ENCODE data around the gene OR56A4. TPM values are rescaled to one million over a fixed set of nuclear protein-coding genes. Genes with fewer than 3 reads are reported as not detected.
A peak's percentile ranks its signal among the peaks of the same experiment; 100 is the strongest.

The OR56A4 gene
- total and polyA plus RNA-seq, 3 donors from 2014 or later: 0.55 TPM; not detected in 2

- Histone ChIP-seq H3K4me3 (no peak overlapping the region), H3K36me3 (ENCODE audit: low read depth, missing control alignments) (no peaks in the 10 kb centered on the region), H3K27ac (no peak overlapping the region), H3K9me3 (no peaks in the 10 kb centered on the region), H3K4me1 (no peaks in the 10 kb centered on the region), H3K27me3 (no peaks in the 10 kb centered on the region)
- intact Hi-C loops (cut with DNase I; ENCODE audit: low total_unique reads): no loop called here
- TF ChIP-seq, protein P1, sequence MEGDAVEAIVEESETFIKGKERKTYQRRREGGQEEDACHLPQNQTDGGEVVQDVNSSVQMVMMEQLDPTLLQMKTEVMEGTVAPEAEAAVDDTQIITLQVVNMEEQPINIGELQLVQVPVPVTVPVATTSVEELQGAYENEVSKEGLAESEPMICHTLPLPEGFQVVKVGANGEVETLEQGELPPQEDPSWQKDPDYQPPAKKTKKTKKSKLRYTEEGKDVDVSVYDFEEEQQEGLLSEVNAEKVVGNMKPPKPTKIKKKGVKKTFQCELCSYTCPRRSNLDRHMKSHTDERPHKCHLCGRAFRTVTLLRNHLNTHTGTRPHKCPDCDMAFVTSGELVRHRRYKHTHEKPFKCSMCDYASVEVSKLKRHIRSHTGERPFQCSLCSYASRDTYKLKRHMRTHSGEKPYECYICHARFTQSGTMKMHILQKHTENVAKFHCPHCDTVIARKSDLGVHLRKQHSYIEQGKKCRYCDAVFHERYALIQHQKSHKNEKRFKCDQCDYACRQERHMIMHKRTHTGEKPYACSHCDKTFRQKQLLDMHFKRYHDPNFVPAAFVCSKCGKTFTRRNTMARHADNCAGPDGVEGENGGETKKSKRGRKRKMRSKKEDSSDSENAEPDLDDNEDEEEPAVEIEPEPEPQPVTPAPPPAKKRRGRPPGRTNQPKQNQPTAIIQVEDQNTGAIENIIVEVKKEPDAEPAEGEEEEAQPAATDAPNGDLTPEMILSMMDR (IDR thresholded peaks at IDR 0.05): peak; percentile 7 to 61 (median 47)
- TF ChIP-seq POLR2A (IDR thresholded peaks at IDR 0.05): no peak
- no peak for DNase-seq
- 64 to 73% methylated on average over 3 of the region's 3 CpGs for WGBS, 2 donors
These were observed 14.0 kb downstream of the OR56A4 start for GRCh38 chr11:5992604-5993251.

GRCh38 chr11:5992150-5992549 is 14.6 kb downstream of the OR56A4 start:
- intact Hi-C loops (cut with DNase I; ENCODE audit: low total_unique reads): no loop called here
- H3K9me3 ChIP-seq: no peaks in the 10 kb centered on the region
- 81 to 92% methylated on average over 3 of the region's 3 CpGs for WGBS, 2 donors
- H3K36me3 ChIP-seq (ENCODE audit: low read depth, missing control alignments): no peaks in the 10 kb centered on the region
- H3K27ac ChIP-seq: no peak overlapping the region
- no peaks in the 10 kb centered on the region for H3K4me1 ChIP-seq
- H3K27me3 ChIP-seq: no peaks in the 10 kb centered on the region
- H3K4me3 ChIP-seq: no peak overlapping the region
- TF ChIP-seq, protein P1 (IDR thresholded peaks at IDR 0.05): no peak
- no peak for TF ChIP-seq POLR2A (IDR thresholded peaks at IDR 0.05)
- no peak for DNase-seq

- no peak overlapping the region for H3K27ac ChIP-seq
- no peak for DNase-seq
- H3K4me1 ChIP-seq: no peaks in the 10 kb centered on the region
- H3K36me3 ChIP-seq (ENCODE audit: low read depth, missing control alignments): no peaks in the 10 kb centered on the region
- no peaks in the 10 kb centered on the region for H3K27me3 ChIP-seq
- 92 to 94% methylated on average over 4 of the region's 4 CpGs for WGBS, 2 donors
- no peak overlapping the region for H3K4me3 ChIP-seq
- intact Hi-C loops (cut with DNase I; ENCODE audit: low total_unique reads): no loop called here
- H3K9me3 ChIP-seq: no peaks in the 10 kb centered on the region
- no peak for TF ChIP-seq POLR2A (IDR thresholded peaks at IDR 0.05)
- TF ChIP-seq, protein P1 (IDR thresholded peaks at IDR 0.05): no peak
These were observed 17.5 kb downstream of the OR56A4 start for GRCh38 chr11:5989203-5989602.

GRCh38 chr11:5986885-5987284 is 19.9 kb downstream of the OR56A4 start, which contains the start of gene OR52L1:
TSS of gene OR52L1 (minus strand) at chr11:5986985. CDS start at chr11:5986930, 55 bp downstream.
- Histone ChIP-seq H3K27ac (no peak within 1 kb of the TSS), H3K27me3 (no peaks in the 10 kb centered on the region), H3K4me1 (no peaks in the 10 kb centered on the region), H3K9me3 (no peaks in the 10 kb centered on the region), H3K4me3 (no peak within 1 kb of the TSS), H3K36me3 (ENCODE audit: low read depth, missing control alignments) (no peaks in the 10 kb centered on the region)
- WGBS, 2 donors: 76% methylated on average over 1 of the region's 1 CpG
- intact Hi-C loops (cut with DNase I; ENCODE audit: low total_unique reads): no loop called here
- TF ChIP-seq POLR2A (IDR thresholded peaks at IDR 0.05): no peak
- TF ChIP-seq, protein P1 (IDR thresholded peaks at IDR 0.05): no peak
- no peak for DNase-seq

DNA sequence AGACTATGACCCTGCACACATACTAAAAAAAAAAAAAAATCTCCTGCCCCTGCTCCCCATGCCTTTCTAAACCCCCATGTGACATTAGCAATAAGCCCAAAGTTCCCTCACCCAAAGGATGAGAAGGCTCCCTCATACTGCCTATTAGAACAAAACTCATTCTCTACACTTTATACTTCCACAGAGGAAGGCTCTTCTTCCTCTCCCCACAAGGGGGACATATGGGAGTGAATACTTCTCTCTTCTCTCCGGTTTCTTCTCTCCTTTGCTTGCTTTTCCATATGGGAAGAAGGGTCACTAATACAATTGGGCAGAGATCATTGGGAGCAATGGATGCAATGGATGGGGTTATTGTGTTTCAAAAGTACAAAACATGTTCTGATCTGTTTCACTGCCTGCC is 23.3 kb downstream of the OR56A4 start:
- no peaks in the 10 kb centered on the region for H3K9me3 ChIP-seq
- no peaks in the 10 kb centered on the region for H3K36me3 ChIP-seq (ENCODE audit: low read depth, missing control alignments)
- intact Hi-C loops (cut with DNase I; ENCODE audit: low total_unique reads): no loop called here
- H3K27ac ChIP-seq: no peak overlapping the region
- H3K4me3 ChIP-seq: no peak overlapping the region
- no peaks in the 10 kb centered on the region for H3K4me1 ChIP-seq
- 60 to 69% methylated on average over 1 of the region's 1 CpG for WGBS, 2 donors
- no peak for DNase-seq
- no peaks in the 10 kb centered on the region for H3K27me3 ChIP-seq
- TF ChIP-seq POLR2A (IDR thresholded peaks at IDR 0.05): no peak
- TF ChIP-seq, protein P1 (IDR thresholded peaks at IDR 0.05): no peak

All from testis (tissue), 3 donors.